ENCODE results near the gene PKMYT1.

Gene PKMYT1

GRCh38 chr16:2964475-2965336 lies 15.5 kb downstream of the PKMYT1 start:
- H3K4me3 ChIP-seq (ENCODE audit: low read depth, low read length), result peak overlapping the region; percentile 31
- DNase-seq (ENCODE audit: low read depth), result no peak
- no peak for TF ChIP-seq CTCF (IDR thresholded peaks at IDR 0.05; ENCODE audit: low read depth, low read length, missing control alignments)

GRCh38 chr16:2963723-2964474 lies 16.3 kb downstream of the PKMYT1 start, which contains the start of gene KREMEN2:
KREMEN2 (plus strand) TSS chr16:2964275; CDS start chr16:2964521, 246 bp downstream.
- TF ChIP-seq CTCF (IDR thresholded peaks at IDR 0.05; ENCODE audit: low read depth, low read length, missing control alignments), result no peak

GRCh38 chr16:2963074-2963722 lies 17.0 kb downstream of the PKMYT1 start:
- TF ChIP-seq CTCF (IDR thresholded peaks at IDR 0.05; ENCODE audit: low read depth, low read length, missing control alignments), result no peak
- DNase-seq (ENCODE audit: low read depth), result no peak
- peak overlapping the region; percentile 31 for H3K4me3 ChIP-seq (ENCODE audit: low read depth, low read length)

More at GRCh38 chr16:2963723-2964474, 16.3 kb downstream of the PKMYT1 start, which contains the start of gene KREMEN2:
- peak within 1 kb of the TSS; percentile 31 for H3K4me3 ChIP-seq (ENCODE audit: low read depth, low read length)
- DNase-seq (ENCODE audit: low read depth), result no peak

- H3K4me3 ChIP-seq (ENCODE audit: low read depth, low read length), result no peak overlapping the region
- no peak for DNase-seq (ENCODE audit: low read depth)
- no peak for TF ChIP-seq CTCF (IDR thresholded peaks at IDR 0.05; ENCODE audit: low read depth, low read length, missing control alignments)
Measured at GRCh38 chr16:2962334-2963073, 17.7 kb downstream of the PKMYT1 start.

- no peak for DNase-seq (ENCODE audit: low read depth)
- no peak overlapping the region for H3K4me3 ChIP-seq (ENCODE audit: low read depth, low read length)
- no peak for TF ChIP-seq CTCF (IDR thresholded peaks at IDR 0.05; ENCODE audit: low read depth, low read length, missing control alignments)
Measured at GRCh38 chr16:2960183-2961010, 19.8 kb downstream of the PKMYT1 start.

Measured in GM12864 (cell line).